Hepatocyte (in vitro differentiated cells): ENCODE measurements around the gene PTPRD.

ENCODE experiments used
- CTCF ChIP-seq: fragments of 200-600 bp; sonication (generic); IDR thresholded peaks from 2 replicates; pipeline ENCODE4 v1.5.1; 2016; ENCODE audit warnings: antibody characterized with exemption, mild to moderate bottlenecking; ENCODE audit not compliant: poor library complexity
- EZH2phosphoT487 ChIP-seq: fragments of 200-600 bp; sonication (generic); IDR thresholded peaks from one replicate; pipeline ENCODE4 v1.6.1; 2018; ENCODE audit warnings: antibody characterized with exemption, mild to moderate bottlenecking, low read depth, moderate library complexity; ENCODE audit not compliant: unreplicated experiment, severe bottlenecking

- TF ChIP-seq CTCF = no peak
- TF ChIP-seq EZH2phosphoT487 = no peak
Measured at GRCh38 chr9:9799287-9799686, 813.5 kb downstream of the PTPRD start.
